SH-SY5Y (cell line): Measurements from ENCODE around the gene ADCY7.

Experiments
- GATA2 ChIP-seq: IDR thresholded peaks from 2 replicates; pipeline ENCODE4 v1.6.1; 2011; ENCODE audit warnings: mild to moderate bottlenecking, low read depth, low read length
- GATA3 ChIP-seq: IDR thresholded peaks from 2 replicates; pipeline ENCODE4 v1.6.1; 2011; ENCODE audit warnings: low read depth, mild to moderate bottlenecking, low read length, moderate library complexity

- TF ChIP-seq GATA2 = no peak
- TF ChIP-seq GATA3 = no peak
Observed at GRCh38 chr16:50229149-50229726, 37.1 kb upstream of the ADCY7 start.
